ENCODE results near the gene NR4A3. TPM values are rescaled to one million over a fixed set of nuclear protein-coding genes. Genes with fewer than 3 reads are reported as not detected.

Gene NR4A3
- total RNA-seq, 4 donors from 2014 or later, result 0.64 to 5.9 (median 2.9) TPM

- Histone ChIP-seq H3K4me1 (no peaks in the 10 kb centered on the region), H3K9me3 (no peaks in the 10 kb centered on the region), H3K27me3 (no peaks in the 10 kb centered on the region), H3K36me3 (no peaks in the 10 kb centered on the region), H3K27ac (no peak overlapping the region), H3K4me3 (no peak overlapping the region)
- no peak for DNase-seq (ENCODE audit: low spot score in 2 of 2)
- TF ChIP-seq CTCF (IDR thresholded peaks at IDR 0.05), result no peak
- TF ChIP-seq POLR2AphosphoS5 (IDR thresholded peaks at IDR 0.05), result no peak
- no peak for TF ChIP-seq EP300 (IDR thresholded peaks at IDR 0.05)
- TF ChIP-seq POLR2A (IDR thresholded peaks at IDR 0.05), result no peak
- WGBS, result 90% methylated on average over 2 of the region's 2 CpGs
Observed at GRCh38 chr9:99814359-99814758, 7.3 kb upstream of the NR4A3 start.

- no peaks in the 10 kb centered on the region for H3K36me3 ChIP-seq
- no peak for TF ChIP-seq POLR2AphosphoS5 (IDR thresholded peaks at IDR 0.05)
- TF ChIP-seq POLR2A (IDR thresholded peaks at IDR 0.05), result no peak
- H3K4me3 ChIP-seq, result no peak overlapping the region
- H3K4me1 ChIP-seq, result peaks cover 11% of the 10 kb centered on the region
- no peak overlapping the region for H3K27ac ChIP-seq
- no peak for DNase-seq (ENCODE audit: low spot score in 2 of 2)
- no peaks in the 10 kb centered on the region for H3K27me3 ChIP-seq
- H3K9me3 ChIP-seq, result no peaks in the 10 kb centered on the region
- WGBS, result 82% methylated on average over 3 of the region's 3 CpGs
Observed at GRCh38 chr9:99816392-99816791, 5.3 kb upstream of the NR4A3 start.

- Histone ChIP-seq H3K4me1 (peaks cover 28% of the 10 kb centered on the region), H3K27ac (peak overlapping the region; percentile 98), H3K9me3 (no peaks in the 10 kb centered on the region), H3K27me3 (no peaks in the 10 kb centered on the region), H3K4me3 (peak overlapping the region; percentile 87), H3K36me3 (no peaks in the 10 kb centered on the region)
- 60% methylated on average over 4 of the region's 4 CpGs for WGBS
- no peak for DNase-seq (ENCODE audit: low spot score in 2 of 2)
- no peak for TF ChIP-seq POLR2AphosphoS5 (IDR thresholded peaks at IDR 0.05)
- no peak for TF ChIP-seq EP300 (IDR thresholded peaks at IDR 0.05)
- TF ChIP-seq CTCF (IDR thresholded peaks at IDR 0.05), result no peak
- TF ChIP-seq POLR2A (IDR thresholded peaks at IDR 0.05), result no peak
Observed at GRCh38 chr9:99818500-99818899, 3.2 kb upstream of the NR4A3 start.

- Histone ChIP-seq H3K9me3 (no peaks in the 10 kb centered on the region), H3K36me3 (no peaks in the 10 kb centered on the region), H3K4me1 (peaks cover 35% of the 10 kb centered on the region), H3K4me3 (peak overlapping the region; percentile 87), H3K27ac (peak overlapping the region; percentile 98), H3K27me3 (peaks cover 5% of the 10 kb centered on the region)
- 0% methylated on average over 27 of the region's 54 CpGs for WGBS
- peak; percentile 96 for DNase-seq (ENCODE audit: low spot score in 2 of 2)
- TF ChIP-seq POLR2AphosphoS5 (IDR thresholded peaks at IDR 0.05), result peak in 2 of 3 donors; percentile 59 to 75
- TF ChIP-seq POLR2A (IDR thresholded peaks at IDR 0.05), result peak; percentile 68 to 91
- no peak for TF ChIP-seq CTCF (IDR thresholded peaks at IDR 0.05)
- no peak for TF ChIP-seq EP300 (IDR thresholded peaks at IDR 0.05)
Observed at GRCh38 chr9:99819123-99819855, 2.4 kb upstream of the NR4A3 start.

GRCh38 chr9:99819856-99820684 lies 1.6 kb upstream of the NR4A3 start:
- TF ChIP-seq CTCF (IDR thresholded peaks at IDR 0.05) (no peak), EP300 (IDR thresholded peaks at IDR 0.05) (peak; percentile 97), POLR2AphosphoS5 (IDR thresholded peaks at IDR 0.05) (peak; percentile 10 to 79 (median 72)), POLR2A (IDR thresholded peaks at IDR 0.05) (peak in 1 of 2 donors; percentile 63)
- Histone ChIP-seq H3K27me3 (peaks cover 12% of the 10 kb centered on the region), H3K36me3 (no peaks in the 10 kb centered on the region), H3K27ac (peak overlapping the region; percentile 98), H3K4me3 (peak overlapping the region; percentile 87), H3K9me3 (no peaks in the 10 kb centered on the region), H3K4me1 (peaks cover 42% of the 10 kb centered on the region)
- peak; percentile 95 to 96 for DNase-seq (ENCODE audit: low spot score in 2 of 2)
- 0% methylated on average over 19 of the region's 81 CpGs for WGBS
